Measurements from ENCODE around the gene LPO. TPM values are rescaled to one million over a fixed set of nuclear protein-coding genes. Genes with fewer than 3 reads are reported as not detected.

Gene LPO
- total and polyA plus RNA-seq, 10 of the 15 experiments (the other 5 are each of a cell fraction or from before 2014, with no cell fraction given) = 0.03 to 0.11 (median 0.06) TPM; not detected in 7

- H3K27ac ChIP-seq (ENCODE audit: control insufficient read depth, insufficient read depth) = no peak overlapping the region
- in situ Hi-C loops (cut with MboI) (no loop called here), intact Hi-C loops (cut with micrococcal nuclease; ENCODE audit: unreplicated experiment) (no loop called here)
- no peak for ATAC-seq
- H3K4me2 ChIP-seq (ENCODE audit: control insufficient read depth, insufficient read depth) = no peak overlapping the region
- no peaks in the 10 kb centered on the region; a peak in 1 of 4 replicates for H3K27me3 ChIP-seq (replicated peaks in 1 of 2; ENCODE audit: control insufficient read depth in 2 of 2, insufficient read depth in 2 of 2, low read length in 1 of 2)
- CTCF ChIA-PET = interaction anchor here (1.4 kb wide), 1 partner anchor 17 kb away, joined by 3 read pairs; no protein-coding TSS in a partner anchor
- DNase-seq (ENCODE audit: low read depth, low spot score) = no peak
- no peaks in the 10 kb centered on the region for H3K4me1 ChIP-seq (ENCODE audit: control insufficient read depth, insufficient read depth, low read length)
- H3K36me3 ChIP-seq (ENCODE audit: control insufficient read depth in 2 of 2, insufficient read depth in 2 of 2, low read length in 1 of 2) = no peaks in the 10 kb centered on the region
- no peaks in the 10 kb centered on the region for H3K9me3 ChIP-seq (replicated peaks; ENCODE audit: control insufficient read depth, insufficient read depth, low read length)
- RAD21 ChIA-PET (ENCODE audit: unreplicated experiment) = interaction anchor here (1.1 kb wide), 1 partner anchor 17 kb away, joined by 3 read pairs; no protein-coding TSS in a partner anchor
- H4K20me1 ChIP-seq (ENCODE audit: control insufficient read depth, insufficient read depth) = no peaks in the 10 kb centered on the region
- H3K4me3 ChIP-seq = no peak overlapping the region
- SMC1A ChIA-PET (ENCODE audit: uncharacterized antibody, unreplicated experiment) = interaction anchor here (0.7 to 1.7 kb wide), 4 partner anchors 17 to 146 kb away, joined by 3 to 6 read pairs (median 4); partner anchors contain the start of gene RNF43
- POLR2A ChIA-PET = interaction anchor here (0.6 to 0.9 kb wide), 2 partner anchors 13 to 16 kb away, joined by 3 read pairs; no protein-coding TSS in a partner anchor
- WGBS (ENCODE audit: insufficient coverage, insufficient replicate concordance, low lambda C conversion rate, missing lambda C conversion rate) = 52% methylated on average over 6 of the region's 6 CpGs
- H2AFZ ChIP-seq (ENCODE audit: control insufficient read depth, low read depth, low read length) = no peak overlapping the region
- no peak for FAIRE-seq
- BruUV-seq (replicated peaks) = no TSS peak
- no peak for TF ChIP-seq CBX3 (IDR thresholded peaks at IDR 0.05; ENCODE audit: borderline replicate concordance, low read depth)
- TF ChIP-seq GABPA (IDR thresholded peaks at IDR 0.05; ENCODE audit: low read depth) = no peak
- no peak for TF ChIP-seq NRF1 (conservative IDR thresholded peaks at IDR 0.05; ENCODE audit: low read depth, low read length)
- no peak for TF ChIP-seq RFX5 (IDR thresholded peaks at IDR 0.05; ENCODE audit: low read depth, low read length)
- no peak for TF ChIP-seq ZBTB40 (IDR thresholded peaks at IDR 0.05; ENCODE audit: borderline replicate concordance)
- TF ChIP-seq JUNB (IDR thresholded peaks at IDR 0.05) = no peak
- TF ChIP-seq MEF2B (IDR thresholded peaks at IDR 0.05; ENCODE audit: partially characterized antibody, poor library complexity, severe bottlenecking) = no peak
- TF ChIP-seq EED (IDR thresholded peaks at IDR 0.05; ENCODE audit: low read depth) = no peak
- TF ChIP-seq TARDBP (IDR thresholded peaks at IDR 0.05; ENCODE audit: borderline replicate concordance) = no peak
- TF ChIP-seq TCF7 (IDR thresholded peaks at IDR 0.05; ENCODE audit: borderline replicate concordance) = no peak
- no peak for TF ChIP-seq GATAD2B (conservative IDR thresholded peaks at IDR 0.05; ENCODE audit: low read depth)
- TF ChIP-seq FOXK2 (IDR thresholded peaks at IDR 0.05) = no peak
- no peak for TF ChIP-seq RAD51 (IDR thresholded peaks at IDR 0.05)
- no peak for TF ChIP-seq WRNIP1 (IDR thresholded peaks at IDR 0.05; ENCODE audit: borderline replicate concordance, low read depth, low read length)
- TF ChIP-seq ZNF207 (IDR thresholded peaks at IDR 0.05; ENCODE audit: borderline replicate concordance) = no peak
- no peak for TF ChIP-seq IKZF1 (conservative IDR thresholded peaks at IDR 0.05)
- no peak for TF ChIP-seq MYB (IDR thresholded peaks at IDR 0.05; ENCODE audit: borderline replicate concordance, low read depth, low read length)
- no peak for TF ChIP-seq MEF2A (IDR thresholded peaks at IDR 0.05; ENCODE audit: insufficient read depth, low read depth, low read length)
- no peak for TF ChIP-seq KAT2A (conservative IDR thresholded peaks at IDR 0.05; ENCODE audit: control insufficient read depth, low read depth, low read length)
- no peak overlapping the region for H3K9ac ChIP-seq (ENCODE audit: control insufficient read depth, insufficient read depth, low read length)
- H3K79me2 ChIP-seq (ENCODE audit: control insufficient read depth, insufficient read depth, low read length) = no peaks in the 10 kb centered on the region
These were observed 62.0 kb downstream of the LPO start for GRCh38 chr17:58300336-58300735.

Measured in GM12878 (cell line).